Activated naive CD8-positive, alpha-beta T cell treated with anti-CD3 and anti-CD28 coated beads, Interleukin-2, amount 50 U/mL, for 24 hours (primary cell): ENCODE measurements around the gene NCOR2.

Experiments used
- ATAC-seq: fragments of 150-1000 bp; cut with Tn5 transposase; one replicate; pipeline ENCODE4 v1.10.0; 2021
- DNase-seq: peaks from one replicate; pipeline ENCODE4 v3.0.0; 2021
- H3K27ac Mint-ChIP-seq: one replicate; pipeline ENCODE4 v1.8.0; 2021; ENCODE audit warnings: mild to moderate bottlenecking, mixed read lengths
- H3K27me3 Mint-ChIP-seq: one replicate; pipeline ENCODE4 v1.8.0; 2021; ENCODE audit warnings: mixed read lengths
- H3K36me3 Mint-ChIP-seq: one replicate; pipeline ENCODE4 v1.8.0; 2021; ENCODE audit warnings: low read depth, mixed read lengths
- H3K4me1 Mint-ChIP-seq: one replicate; pipeline ENCODE4 v1.8.0; 2021; ENCODE audit warnings: mixed read lengths
- H3K4me3 Mint-ChIP-seq: one replicate; pipeline ENCODE4 v1.8.0; 2021; ENCODE audit warnings: mild to moderate bottlenecking, moderate library complexity, mixed read lengths
- H3K9me3 Mint-ChIP-seq: one replicate; pipeline ENCODE4 v1.8.0; 2021; ENCODE audit warnings: mixed read lengths

NCOR2 gene

GRCh38 chr12:124566997-124567672, at the start of gene NCOR2:
Gene NCOR2 (minus strand): TSS chr12:124567612. CDS start chr12:124495251, 72,361 bp downstream.
- H3K4me3 Mint-ChIP-seq = peak within 1 kb of the TSS; percentile 91
- no peaks in the 10 kb centered on the region for H3K36me3 Mint-ChIP-seq
- ATAC-seq = peak; percentile 23
- peak; percentile 63 for DNase-seq
- H3K4me1 Mint-ChIP-seq = peaks cover 37% of the 10 kb centered on the region
- no peaks in the 10 kb centered on the region for H3K27me3 Mint-ChIP-seq
- no peaks in the 10 kb centered on the region for H3K9me3 Mint-ChIP-seq
- peak within 1 kb of the TSS; percentile 83 for H3K27ac Mint-ChIP-seq

GRCh38 chr12:124616394-124617221, 49.2 kb upstream of the NCOR2 start:
- DNase-seq (no peak), ATAC-seq (no peak)
- Mint-ChIP-seq H3K4me3 (no peak overlapping the region), H3K36me3 (no peaks in the 10 kb centered on the region), H3K27ac (no peak overlapping the region), H3K4me1 (peaks cover 3% of the 10 kb centered on the region), H3K27me3 (peaks cover 2% of the 10 kb centered on the region), H3K9me3 (no peaks in the 10 kb centered on the region)

GRCh38 chr12:124614512-124615292, 47.3 kb upstream of the NCOR2 start:
- DNase-seq = no peak
- H3K4me1 Mint-ChIP-seq = peaks cover 6% of the 10 kb centered on the region
- H3K36me3 Mint-ChIP-seq = no peaks in the 10 kb centered on the region
- H3K4me3 Mint-ChIP-seq = no peak overlapping the region
- no peak overlapping the region for H3K27ac Mint-ChIP-seq
- no peak for ATAC-seq
- H3K27me3 Mint-ChIP-seq = peaks cover 4% of the 10 kb centered on the region
- H3K9me3 Mint-ChIP-seq = no peaks in the 10 kb centered on the region

- Mint-ChIP-seq H3K27me3 (peaks cover 15% of the 10 kb centered on the region), H3K4me3 (no peak overlapping the region)
- no peak for DNase-seq
These were observed 45.8 kb upstream of the NCOR2 start for GRCh38 chr12:124613151-124613585.

GRCh38 chr12:124612410-124612680, 44.9 kb upstream of the NCOR2 start:
- DNase-seq (no peak), ATAC-seq (no peak)
- no peaks in the 10 kb centered on the region for H3K36me3 Mint-ChIP-seq
- no peak overlapping the region for H3K27ac Mint-ChIP-seq
- H3K9me3 Mint-ChIP-seq = no peaks in the 10 kb centered on the region
- no peak overlapping the region for H3K4me3 Mint-ChIP-seq
- H3K4me1 Mint-ChIP-seq = peaks cover 23% of the 10 kb centered on the region
- peaks cover 20% of the 10 kb centered on the region for H3K27me3 Mint-ChIP-seq

More at GRCh38 chr12:124613151-124613585, 45.8 kb upstream of the NCOR2 start:
- no peaks in the 10 kb centered on the region for H3K9me3 Mint-ChIP-seq
- no peak for ATAC-seq
- peaks cover 22% of the 10 kb centered on the region for H3K4me1 Mint-ChIP-seq
- no peak overlapping the region for H3K27ac Mint-ChIP-seq
- H3K36me3 Mint-ChIP-seq = no peaks in the 10 kb centered on the region

- DNase-seq (no peak), ATAC-seq (no peak)
- H3K36me3 Mint-ChIP-seq = no peaks in the 10 kb centered on the region
- no peak overlapping the region for H3K27ac Mint-ChIP-seq
- no peaks in the 10 kb centered on the region for H3K9me3 Mint-ChIP-seq
- H3K4me3 Mint-ChIP-seq = no peak overlapping the region
- H3K4me1 Mint-ChIP-seq = peaks cover 23% of the 10 kb centered on the region
- peaks cover 22% of the 10 kb centered on the region for H3K27me3 Mint-ChIP-seq
These were observed 44.4 kb upstream of the NCOR2 start for GRCh38 chr12:124611559-124612409.

GRCh38 chr12:124610629-124611558, 43.5 kb upstream of the NCOR2 start:
- Mint-ChIP-seq H3K4me3 (no peak overlapping the region), H3K4me1 (peaks cover 23% of the 10 kb centered on the region), H3K27ac (no peak overlapping the region), H3K27me3 (peaks cover 22% of the 10 kb centered on the region), H3K36me3 (no peaks in the 10 kb centered on the region), H3K9me3 (no peaks in the 10 kb centered on the region)
- no peak for DNase-seq
- no peak for ATAC-seq

- H3K4me1 Mint-ChIP-seq = peaks cover 23% of the 10 kb centered on the region
- H3K36me3 Mint-ChIP-seq = no peaks in the 10 kb centered on the region
- DNase-seq = no peak
- H3K4me3 Mint-ChIP-seq = no peak overlapping the region
- ATAC-seq = no peak
- H3K9me3 Mint-ChIP-seq = no peaks in the 10 kb centered on the region
- H3K27me3 Mint-ChIP-seq = peaks cover 22% of the 10 kb centered on the region
- no peak overlapping the region for H3K27ac Mint-ChIP-seq
These were observed 42.7 kb upstream of the NCOR2 start for GRCh38 chr12:124610021-124610612.

- peak; percentile 76 for DNase-seq
- peak; percentile 79 for ATAC-seq
- Mint-ChIP-seq H3K4me1 (peaks cover 23% of the 10 kb centered on the region), H3K27me3 (peaks cover 22% of the 10 kb centered on the region), H3K4me3 (peak overlapping the region; percentile 19), H3K9me3 (no peaks in the 10 kb centered on the region), H3K27ac (no peak overlapping the region), H3K36me3 (no peaks in the 10 kb centered on the region)
These were observed 41.9 kb upstream of the NCOR2 start for GRCh38 chr12:124609041-124609989.

GRCh38 chr12:124608450-124608870, 41.0 kb upstream of the NCOR2 start:
- Mint-ChIP-seq H3K36me3 (no peaks in the 10 kb centered on the region), H3K9me3 (no peaks in the 10 kb centered on the region), H3K4me3 (peak overlapping the region; percentile 19), H3K27me3 (peaks cover 22% of the 10 kb centered on the region), H3K4me1 (peaks cover 23% of the 10 kb centered on the region), H3K27ac (no peak overlapping the region)
- ATAC-seq (no peak), DNase-seq (no peak)

- DNase-seq (no peak), ATAC-seq (no peak)
- Mint-ChIP-seq H3K4me3 (no peak overlapping the region), H3K27me3 (peaks cover 23% of the 10 kb centered on the region), H3K9me3 (no peaks in the 10 kb centered on the region), H3K27ac (no peak overlapping the region), H3K4me1 (peaks cover 23% of the 10 kb centered on the region), H3K36me3 (no peaks in the 10 kb centered on the region)
These were observed 40.4 kb upstream of the NCOR2 start for GRCh38 chr12:124607681-124608425.
